ENCODE data around the gene TSPAN18.

TSPAN18 gene

GRCh38 chr11:44741976-44742375 lies 15.2 kb downstream of the TSPAN18 start:
- DNase-seq = no peak

- no peak for DNase-seq
Observed at GRCh38 chr11:44742508-44743246, 15.9 kb downstream of the TSPAN18 start.

- DNase-seq = no peak
Observed at GRCh38 chr11:44743326-44743725, 16.6 kb downstream of the TSPAN18 start.

- DNase-seq = no peak
Observed at GRCh38 chr11:44743959-44744557, 17.3 kb downstream of the TSPAN18 start.

- no peak for DNase-seq
Observed at GRCh38 chr11:44746894-44747293, 20.1 kb downstream of the TSPAN18 start.

GRCh38 chr11:44747316-44747715 lies 20.6 kb downstream of the TSPAN18 start:
- DNase-seq = no peak

- DNase-seq = no peak
Observed at GRCh38 chr11:44747836-44748235, 21.1 kb downstream of the TSPAN18 start.

GRCh38 chr11:44748606-44749005 lies 21.8 kb downstream of the TSPAN18 start:
- DNase-seq = no peak

- no peak for DNase-seq
Observed at GRCh38 chr11:44749189-44749588, 22.4 kb downstream of the TSPAN18 start.

GRCh38 chr11:44750551-44751465 lies 24.0 kb downstream of the TSPAN18 start:
- DNase-seq = no peak

- no peak for DNase-seq
Observed at GRCh38 chr11:44752300-44752699, 25.5 kb downstream of the TSPAN18 start.

- no peak for DNase-seq
Observed at GRCh38 chr11:44752713-44753112, 26.0 kb downstream of the TSPAN18 start.

GRCh38 chr11:44753961-44754645 lies 27.3 kb downstream of the TSPAN18 start:
- no peak for DNase-seq

- DNase-seq = no peak
Observed at GRCh38 chr11:44754876-44755555, 28.3 kb downstream of the TSPAN18 start.

- DNase-seq = no peak
Observed at GRCh38 chr11:44755556-44756523, 29.1 kb downstream of the TSPAN18 start.

- no peak for DNase-seq
Observed at GRCh38 chr11:44758983-44759382, 32.2 kb downstream of the TSPAN18 start.

- no peak for DNase-seq
Observed at GRCh38 chr11:44759743-44760476, 33.1 kb downstream of the TSPAN18 start.

GRCh38 chr11:44760477-44760872 lies 33.7 kb downstream of the TSPAN18 start:
- no peak for DNase-seq

GRCh38 chr11:44760917-44761550 lies 34.3 kb downstream of the TSPAN18 start:
- no peak for DNase-seq

- no peak for DNase-seq
Observed at GRCh38 chr11:44761551-44761961, 34.8 kb downstream of the TSPAN18 start.

All from stimulated activated CD4-positive, alpha-beta T cell treated with anti-CD3 and anti-CD28 coated beads, Interleukin-12 subunit alpha, Interleukin-12 subunit beta, amount 100 ng/mL, for 4 hours (primary cell).